ENCODE results near the gene MISP. TPM values are rescaled to one million over a fixed set of nuclear protein-coding genes. Genes with fewer than 3 reads are reported as not detected.
"Not testable (repeated sequence)": the region's sequence is repeated elsewhere in the genome, so short reads cannot be mapped to it uniquely, and the experiment has no call there.

Gene MISP
- total and polyA plus RNA-seq, 12 donors, result 0.01 TPM; not detected in 11

DNA sequence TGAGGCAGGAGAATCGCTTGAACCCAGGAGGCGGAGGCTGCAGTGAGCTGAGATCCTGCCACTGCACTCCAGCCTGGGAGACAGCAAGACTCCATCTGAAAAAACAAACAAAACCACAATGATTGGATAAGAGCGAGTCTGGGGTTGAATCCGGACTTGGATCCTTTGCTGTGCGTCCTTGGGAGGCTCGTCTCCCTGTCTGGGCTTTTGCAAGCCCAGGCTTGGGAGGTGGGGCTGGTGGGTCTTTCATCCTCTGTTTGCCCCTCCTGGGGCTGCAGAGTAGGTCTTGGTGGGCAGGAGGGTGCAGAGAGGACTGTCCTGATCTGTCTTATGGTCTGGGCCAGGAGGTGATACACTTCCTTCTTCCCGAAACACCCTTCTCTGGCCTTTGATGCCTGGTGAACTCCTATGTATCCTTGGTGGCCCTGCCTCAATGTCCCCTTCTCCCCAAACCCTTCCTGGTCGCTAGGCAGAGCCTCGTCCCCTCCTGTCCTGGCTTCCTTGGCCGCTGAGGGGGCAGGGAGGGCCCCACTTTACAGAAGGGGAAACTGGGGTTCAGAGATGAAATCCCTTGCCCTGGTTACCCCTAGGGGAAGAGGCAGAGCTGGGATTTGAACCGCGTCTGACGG is 25.3 kb upstream of the MISP start:
- 91 to 94% methylated on average over 13 of the region's 13 CpGs for WGBS, 2 donors
- Histone ChIP-seq H3K36me3 (peaks cover 0 to 8% (median 0%) of the 10 kb centered on the region in 9 donors), H3K27me3 (peaks cover 0 to 11% (median 0%) of the 10 kb centered on the region in 7 donors), H3K9me3 (no peaks in the 10 kb centered on the region), H3K27ac (no peak overlapping the region), H3K4me3 (no peak overlapping the region), H3K4me1 (peaks cover 0 to 38% (median 24%) of the 10 kb centered on the region in 9 donors)
- no peak for DNase-seq
- no peak for ATAC-seq
- intact Hi-C loops (cut with DNase I), result loop anchor here in 1 of 10 donors (2.0 kb wide), 1 partner anchor 15 kb away; no protein-coding TSS in a partner anchor
- TF ChIP-seq, protein P1, sequence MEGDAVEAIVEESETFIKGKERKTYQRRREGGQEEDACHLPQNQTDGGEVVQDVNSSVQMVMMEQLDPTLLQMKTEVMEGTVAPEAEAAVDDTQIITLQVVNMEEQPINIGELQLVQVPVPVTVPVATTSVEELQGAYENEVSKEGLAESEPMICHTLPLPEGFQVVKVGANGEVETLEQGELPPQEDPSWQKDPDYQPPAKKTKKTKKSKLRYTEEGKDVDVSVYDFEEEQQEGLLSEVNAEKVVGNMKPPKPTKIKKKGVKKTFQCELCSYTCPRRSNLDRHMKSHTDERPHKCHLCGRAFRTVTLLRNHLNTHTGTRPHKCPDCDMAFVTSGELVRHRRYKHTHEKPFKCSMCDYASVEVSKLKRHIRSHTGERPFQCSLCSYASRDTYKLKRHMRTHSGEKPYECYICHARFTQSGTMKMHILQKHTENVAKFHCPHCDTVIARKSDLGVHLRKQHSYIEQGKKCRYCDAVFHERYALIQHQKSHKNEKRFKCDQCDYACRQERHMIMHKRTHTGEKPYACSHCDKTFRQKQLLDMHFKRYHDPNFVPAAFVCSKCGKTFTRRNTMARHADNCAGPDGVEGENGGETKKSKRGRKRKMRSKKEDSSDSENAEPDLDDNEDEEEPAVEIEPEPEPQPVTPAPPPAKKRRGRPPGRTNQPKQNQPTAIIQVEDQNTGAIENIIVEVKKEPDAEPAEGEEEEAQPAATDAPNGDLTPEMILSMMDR (IDR thresholded peaks at IDR 0.05), result no peak

DNA sequence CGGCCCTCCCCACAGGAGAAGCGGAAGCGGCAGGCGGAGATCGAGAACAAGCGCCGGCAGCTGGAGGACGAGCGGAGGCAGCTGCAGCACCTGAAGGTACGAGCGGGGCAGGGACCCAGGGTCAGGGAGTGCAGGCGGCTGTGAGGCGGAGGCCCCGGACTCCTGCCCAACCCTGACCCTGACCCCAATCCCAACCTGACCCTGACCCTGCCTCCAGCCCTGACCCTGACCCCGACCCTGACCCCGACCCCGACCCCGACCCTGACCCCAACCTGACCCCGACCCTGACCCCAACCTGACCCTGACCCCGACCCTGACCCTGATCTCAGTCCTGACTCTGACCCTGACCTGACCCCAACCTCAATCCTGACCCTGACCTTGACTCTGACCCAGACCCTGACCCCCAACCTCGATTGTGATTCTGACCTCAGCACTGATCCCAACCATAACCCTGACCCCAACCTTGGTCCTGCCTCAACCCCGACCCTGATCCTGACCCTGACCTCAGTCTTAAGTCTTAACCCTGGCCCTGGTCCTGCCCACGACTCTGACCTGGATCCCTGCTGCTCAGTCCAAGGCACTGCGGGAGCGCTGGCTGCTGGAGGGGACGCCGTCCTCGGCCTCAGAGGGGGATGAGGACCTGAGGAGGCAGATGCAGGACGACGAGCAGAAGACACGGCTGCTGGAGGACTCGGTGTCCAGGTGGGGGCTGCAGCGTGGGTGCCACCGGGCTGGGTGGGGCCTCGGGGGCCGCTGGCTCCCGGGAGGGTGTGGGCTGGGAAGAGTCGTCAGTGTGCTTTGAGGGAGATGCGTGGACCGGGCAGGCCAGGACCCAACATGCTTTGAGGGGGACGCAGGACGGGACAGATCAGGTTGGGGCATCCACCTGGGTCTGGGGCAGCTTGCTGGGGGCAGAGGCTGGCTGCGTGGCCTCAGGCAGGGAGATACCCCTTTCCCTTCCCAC is 23.6 kb upstream of the MISP start:
- TF ChIP-seq, protein P1 (IDR thresholded peaks at IDR 0.05), result no peak
- no peak for DNase-seq
- peaks cover 0 to 37% (median 22%) of the 10 kb centered on the region in 9 donors for H3K4me1 ChIP-seq
- peak overlapping the region in 2 of 10 donors; percentile 7 to 14 for H3K4me3 ChIP-seq
- WGBS, 2 donors, result 69 to 76% methylated on average over 43 of the region's 43 CpGs
- H3K27ac ChIP-seq, result peak overlapping the region; percentile 63 to 94 (median 88)
- peaks cover 0 to 23% (median 0%) of the 10 kb centered on the region in 9 donors for H3K36me3 ChIP-seq
- intact Hi-C loops (cut with DNase I), result loop anchor here in 1 of 10 donors (2.0 kb wide), 1 partner anchor 16 kb away; no protein-coding TSS in a partner anchor
- peak; percentile 10 to 29 (median 15) for ATAC-seq
- H3K27me3 ChIP-seq, result peaks cover 0 to 4% (median 0%) of the 10 kb centered on the region in 7 donors
- H3K9me3 ChIP-seq, result no peaks in the 10 kb centered on the region

DNA sequence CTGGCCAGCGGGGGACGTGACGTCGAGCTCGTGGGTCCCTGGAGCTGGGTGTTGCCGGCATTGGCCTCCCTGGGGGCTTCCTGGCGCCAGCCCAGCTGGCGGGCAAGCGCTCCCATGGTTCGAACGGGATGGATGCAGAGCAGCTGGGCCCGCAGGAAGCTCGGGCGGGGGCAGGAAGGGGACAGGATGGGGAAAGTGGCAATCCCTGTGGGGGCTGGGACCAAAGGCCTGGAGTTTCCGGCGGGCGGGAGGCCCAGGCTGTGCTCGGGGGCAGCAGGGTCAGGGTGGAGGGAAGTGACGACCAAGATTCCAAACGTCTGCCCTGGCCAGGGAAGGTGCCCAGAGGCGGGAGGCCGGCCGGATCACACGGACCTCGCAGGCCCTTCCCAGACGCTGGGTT is 22.9 kb upstream of the MISP start:
- WGBS, 2 donors, result 31 to 35% methylated on average over 26 of the region's 26 CpGs
- TF ChIP-seq, protein P1 (IDR thresholded peaks at IDR 0.05), result no peak
- Histone ChIP-seq H3K36me3 (peaks cover 0 to 27% (median 0%) of the 10 kb centered on the region in 9 donors), H3K4me3 (peak overlapping the region in 3 of 10 donors; percentile 0 to 14 (median 3)), H3K4me1 (peaks cover 0 to 29% (median 14%) of the 10 kb centered on the region in 9 donors), H3K27me3 (no peaks in the 10 kb centered on the region), H3K27ac (peak overlapping the region; percentile 63 to 94 (median 88)), H3K9me3 (no peaks in the 10 kb centered on the region)
- intact Hi-C loops (cut with DNase I), result no loop called here
- DNase-seq, result peak; percentile 91
- ATAC-seq, result peak; percentile 88 to 93 (median 92)

DNA sequence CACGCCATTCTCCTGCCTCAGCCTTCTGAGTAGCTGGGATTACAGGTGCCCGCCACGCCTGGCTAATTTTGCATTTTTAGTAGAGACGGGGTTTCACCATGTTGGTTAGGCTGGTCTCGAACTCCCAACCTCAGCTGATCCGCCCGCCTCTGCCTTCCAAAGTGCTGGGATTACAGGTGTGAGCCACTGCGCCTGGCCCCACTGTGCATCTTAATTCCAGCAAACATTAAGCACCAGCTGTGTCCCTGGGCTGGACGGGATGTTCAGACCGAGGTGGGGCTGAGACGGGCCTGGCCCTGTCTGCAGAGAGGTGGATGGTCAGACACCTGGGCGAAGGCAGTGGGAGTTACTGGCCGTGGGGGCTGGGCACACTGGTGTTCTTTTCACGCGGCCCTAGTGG is 21.3 kb upstream of the MISP start:
- DNase-seq; H3K9me3 ChIP-seq; H3K27me3 ChIP-seq; intact Hi-C loops (cut with DNase I); ATAC-seq; H3K4me3 ChIP-seq: not testable (repeated sequence)
- H3K36me3 ChIP-seq, result peaks cover 0 to 27% (median 0%) of the 10 kb centered on the region in 9 donors
- H3K27ac ChIP-seq, result peak overlapping the region in 4 of 10 donors; percentile 21 to 46 (median 36)
- WGBS, 2 donors, result 88 to 96% methylated on average over 15 of the region's 15 CpGs
- peaks cover 0 to 35% (median 14%) of the 10 kb centered on the region in 9 donors for H3K4me1 ChIP-seq

Measured in heart right ventricle (tissue), 16 donors.